Neural cell (in vitro differentiated cells): Measurements from ENCODE around the gene POLR1D.

ENCODE experiments used
- CTCF ChIP-seq: fragments of 450-650 bp; IDR thresholded peaks from 2 replicates; pipeline ENCODE4 v1.5.1; 2014; ENCODE audit warnings: antibody characterized with exemption, mild to moderate bottlenecking, moderate library complexity; ENCODE audit not compliant: poor library complexity, severe bottlenecking
- EZH2 ChIP-seq: fragments of 200-600, 300-800 bp; shearing (Covaris generic), sonication (generic); IDR thresholded peaks from 2 replicates; pipeline ENCODE4 v1.6.1; 2014; ENCODE audit warnings: antibody characterized with exemption, low read length, borderline replicate concordance, mild to moderate bottlenecking; ENCODE audit not compliant: insufficient read depth, poor library complexity, severe bottlenecking

GRCh38 chr13:27624071-27624470 is 2.4 kb downstream of the POLR1D start:
- TF ChIP-seq EZH2, result no peak
- no peak for TF ChIP-seq CTCF
